COR-L47 (cell line): ENCODE results near the gene STOML2.

Source experiments
- DNase-seq: peaks from one replicate; lab custom pipeline; 2025; lab: John Stamatoyannopoulos, UW

The STOML2 gene

DNA sequence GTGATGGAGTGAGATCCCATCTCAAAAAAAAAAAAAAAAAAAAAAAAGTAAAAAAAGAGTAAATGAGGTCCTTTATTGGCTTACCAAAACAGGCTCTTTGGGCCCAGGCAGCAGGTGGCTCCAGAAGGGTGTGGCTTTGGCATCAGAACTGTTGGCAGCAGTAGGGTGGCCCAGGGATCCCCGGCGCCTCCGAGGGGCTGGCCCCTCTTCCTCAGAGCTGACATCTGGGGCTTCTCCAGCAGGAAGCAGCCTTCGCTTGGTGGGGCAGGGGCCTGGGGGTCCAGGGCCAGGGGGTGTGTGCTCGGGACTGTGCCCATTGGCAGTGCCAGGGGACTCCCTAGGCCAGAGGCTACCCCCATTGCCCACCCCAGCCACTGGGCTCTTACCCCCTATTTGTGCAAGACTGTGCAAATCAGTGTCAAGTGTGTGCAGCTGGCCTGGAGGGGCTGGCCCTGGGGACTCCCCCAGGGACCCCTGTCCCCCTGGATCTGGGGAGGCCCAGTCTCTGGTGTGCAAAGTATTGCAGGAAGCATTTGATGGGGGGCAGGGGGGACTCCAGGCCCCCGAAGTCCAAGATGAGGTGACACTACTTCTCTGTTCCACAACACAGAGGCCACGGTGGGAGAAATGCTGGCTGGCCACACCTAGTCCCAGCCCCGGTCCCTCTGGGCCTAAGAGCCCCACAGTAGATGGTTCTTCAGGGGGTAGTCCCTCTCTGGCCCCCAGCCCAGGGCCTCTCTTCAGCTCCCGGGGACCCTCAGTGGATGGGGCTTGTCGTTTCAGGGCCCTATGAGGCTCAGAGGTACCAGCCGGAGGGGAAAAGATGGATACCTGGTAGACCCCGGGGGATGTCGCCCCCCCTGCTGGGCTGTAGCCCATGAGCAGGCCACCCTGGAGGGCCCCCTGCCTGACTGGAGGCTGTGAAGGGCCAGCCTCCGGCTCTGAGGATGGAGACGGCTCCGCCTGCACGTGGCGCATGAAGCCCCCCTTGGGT, 4.7 kb upstream of the STOML2 start:
- DNase-seq, result no peak

DNA sequence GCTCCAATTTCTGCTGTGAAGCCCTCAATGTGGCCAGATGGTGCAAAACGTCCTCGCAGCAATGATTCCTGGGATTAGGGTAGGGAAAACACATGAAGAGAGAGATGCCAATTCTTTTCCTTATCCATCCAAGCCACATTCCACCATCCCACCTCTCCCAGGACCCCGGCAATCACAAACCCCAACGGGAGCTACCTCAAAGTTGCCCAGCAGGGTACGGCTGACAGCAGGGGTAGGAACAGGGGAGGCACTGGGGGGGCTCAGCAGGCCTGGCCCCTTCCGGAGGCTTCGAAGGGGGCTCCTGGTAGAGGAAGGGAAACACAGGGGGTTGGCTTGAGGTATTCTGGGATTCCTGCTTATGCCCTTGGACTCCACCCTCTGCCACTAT, 3.4 kb upstream of the STOML2 start:
- DNase-seq, result no peak

DNA sequence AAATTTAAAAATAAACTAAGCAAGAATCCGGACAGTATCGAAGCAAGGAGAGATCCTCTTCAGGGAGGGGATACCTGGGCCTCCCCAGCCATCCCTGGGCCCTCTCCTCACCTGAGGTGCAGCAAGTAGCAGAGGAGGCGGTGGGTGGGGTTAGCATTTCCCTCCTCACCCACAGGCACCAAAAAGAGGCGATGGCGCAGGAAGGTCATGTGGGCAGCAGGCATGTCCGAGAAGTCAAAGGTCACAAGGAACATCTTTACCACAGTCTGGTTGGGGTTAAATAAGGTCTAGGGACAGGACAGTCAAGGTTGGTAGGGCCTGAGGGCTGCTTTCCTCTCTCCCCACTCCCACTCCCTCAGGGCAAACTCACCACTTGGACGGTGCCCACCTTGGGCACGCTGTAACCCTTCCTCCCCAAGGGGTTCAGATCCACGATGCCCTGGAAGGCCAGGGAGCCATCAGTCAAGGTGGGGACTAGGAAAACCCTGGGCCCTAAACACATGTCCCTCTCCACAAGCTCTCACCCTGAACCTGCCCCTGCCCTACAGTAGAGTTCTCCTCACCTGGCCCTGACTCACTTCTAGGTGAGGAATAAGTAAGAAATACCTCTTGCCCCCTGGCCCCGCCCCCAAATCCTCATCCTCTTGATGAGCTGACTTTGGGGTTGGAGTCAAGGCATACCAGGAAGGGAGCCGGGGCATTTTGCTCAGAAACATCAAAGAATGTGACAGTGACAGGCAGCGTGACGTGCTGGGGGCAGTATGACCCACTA, 2.8 kb upstream of the STOML2 start:
- no peak for DNase-seq

DNA sequence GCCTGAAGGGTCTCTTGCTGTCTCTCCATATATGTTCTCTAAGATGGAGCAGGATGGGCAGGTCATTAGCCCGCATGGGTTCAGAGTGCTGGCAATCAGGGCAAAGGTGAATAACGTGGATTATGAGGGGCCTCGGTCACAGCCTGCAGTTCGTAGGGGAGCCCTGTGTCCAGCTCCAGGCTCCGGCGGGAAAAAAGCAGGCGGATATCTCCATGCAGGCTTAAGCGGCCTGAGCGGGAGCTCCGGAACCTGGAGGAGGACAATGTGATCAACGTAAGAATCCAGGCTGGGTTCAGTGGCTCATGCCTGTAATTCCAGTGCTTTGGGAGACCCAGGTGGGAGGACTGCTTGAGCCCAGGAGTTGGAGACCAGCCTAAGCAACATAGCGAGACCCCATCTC, 2.2 kb upstream of the STOML2 start:
- no peak for DNase-seq

DNA sequence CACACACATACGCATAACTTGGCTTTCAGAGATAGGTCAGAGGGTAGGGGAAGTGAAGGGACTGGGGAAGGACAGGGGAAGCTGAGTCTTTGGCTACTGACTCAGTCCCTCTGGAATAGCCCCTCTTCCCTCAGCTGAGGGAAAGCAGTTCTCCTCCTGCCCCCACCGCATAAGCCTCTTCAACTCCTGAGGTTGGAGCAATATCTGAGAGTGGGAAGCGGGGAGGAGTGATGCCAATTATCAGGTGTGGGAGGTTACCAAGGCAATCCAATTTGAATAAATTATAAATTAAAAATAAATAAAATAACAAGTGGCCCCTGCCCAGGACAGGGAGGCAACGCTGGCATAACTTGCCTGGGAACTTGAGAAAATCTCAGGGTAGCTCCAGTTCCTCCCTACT, 1.7 kb upstream of the STOML2 start:
- DNase-seq, result no peak

DNA sequence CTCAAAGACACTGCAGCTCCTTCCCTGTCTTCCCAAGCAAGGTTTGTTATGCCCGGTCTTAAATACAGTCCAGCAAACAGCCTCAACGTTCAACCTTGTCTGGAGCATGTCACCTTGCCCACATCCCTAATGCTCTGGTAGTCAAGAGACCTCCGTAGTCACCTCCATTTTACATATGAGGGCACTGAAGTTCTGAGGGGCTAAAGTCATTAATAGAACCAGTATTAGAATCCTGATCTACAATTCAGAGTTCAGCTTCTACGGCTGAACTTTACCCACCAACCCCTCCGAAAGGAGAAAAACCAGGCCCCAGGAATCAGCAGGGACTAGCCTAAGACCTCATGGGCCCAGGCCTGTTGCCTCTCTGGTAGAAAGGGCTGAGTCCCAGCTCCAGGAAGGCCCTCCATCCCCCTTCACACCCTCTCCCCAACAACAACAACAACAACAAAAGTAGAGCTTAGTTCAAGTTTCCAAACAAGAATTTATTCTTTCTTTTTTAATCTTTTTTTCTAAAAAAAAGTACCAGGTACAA, 795 bp upstream of the STOML2 start:
- no peak for DNase-seq

DNA sequence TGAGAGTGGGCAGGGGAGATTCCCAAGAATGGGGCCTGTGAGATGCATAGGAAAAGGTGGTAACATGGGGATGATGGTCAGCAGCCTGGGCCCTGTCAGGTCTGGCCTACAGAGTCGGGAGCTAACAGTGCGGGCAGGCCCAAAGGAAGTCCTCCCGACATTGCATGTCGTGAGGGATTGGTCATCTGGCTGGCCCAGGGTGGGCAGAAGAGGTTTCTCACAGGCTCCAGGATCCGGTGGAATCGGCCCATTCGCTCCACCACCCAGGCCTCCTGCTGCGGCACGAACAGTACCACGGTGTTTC, 514 bp downstream of the STOML2 start:
- no peak for DNase-seq

DNA sequence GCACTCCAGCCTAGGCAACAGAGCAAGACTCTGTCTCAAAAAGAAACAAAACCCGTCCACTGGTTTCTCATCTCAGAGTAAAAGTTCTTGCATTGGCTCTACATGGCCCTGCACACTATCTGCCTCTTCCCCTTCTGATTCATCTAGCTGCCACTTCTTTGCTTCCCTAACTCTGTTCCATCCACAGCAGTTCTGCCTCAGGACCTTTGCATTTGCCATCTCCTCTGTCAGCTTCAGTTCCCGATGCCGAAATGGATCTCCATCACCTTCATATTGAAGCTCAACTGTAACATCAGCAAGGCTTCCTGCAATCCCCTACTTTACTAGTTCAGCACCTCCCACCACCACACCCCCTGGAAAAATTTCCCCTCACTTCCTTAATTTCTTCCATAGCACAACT, 5.4 kb downstream of the STOML2 start:
- DNase-seq, result no peak

DNA sequence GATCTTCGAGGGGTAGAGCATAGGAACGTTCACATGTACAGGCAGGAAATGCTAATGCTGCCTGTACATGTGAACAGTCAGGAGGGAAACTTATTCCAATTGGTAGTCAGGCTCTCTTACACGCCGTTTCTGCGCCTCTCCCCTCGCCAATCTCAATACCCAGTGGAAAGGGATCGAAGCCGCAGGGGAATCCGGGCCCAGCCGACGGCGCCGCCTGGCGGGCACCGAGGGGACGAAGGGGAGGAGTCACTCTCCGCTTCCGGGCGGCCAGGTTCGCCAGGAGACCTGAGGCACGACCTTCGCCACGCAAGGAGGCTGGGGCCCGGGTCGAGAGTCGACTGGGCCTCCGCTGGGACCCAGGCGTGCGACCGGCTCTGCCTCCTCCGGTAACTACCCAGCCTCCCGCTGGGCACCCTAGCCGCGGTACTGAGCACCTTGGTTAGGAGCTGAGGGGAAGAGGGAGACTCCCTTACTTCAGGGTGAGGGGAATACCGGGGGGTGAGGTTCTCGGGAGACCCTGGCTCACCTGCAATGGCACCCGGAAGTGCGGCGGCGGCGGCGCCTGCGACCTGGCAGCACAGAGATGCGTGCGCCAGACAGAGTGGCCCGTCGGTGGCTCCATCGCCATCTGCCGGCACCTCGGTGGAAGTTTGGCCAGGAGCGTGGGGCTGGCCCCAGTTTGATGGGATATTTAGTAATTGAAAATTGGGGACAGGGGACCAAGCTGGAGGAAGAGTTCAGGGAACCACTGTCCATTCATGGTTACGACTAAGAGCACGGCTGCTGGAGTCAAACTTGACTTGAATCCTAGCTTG, 6.7 kb downstream of the STOML2 start, which contains the start of gene PIGO:
PIGO (minus strand) TSS at position 557 of the 815 bp plus-strand sequence. CDS start 1,026 bp downstream, outside the sequence.
- DNase-seq, result peak; percentile 83

DNA sequence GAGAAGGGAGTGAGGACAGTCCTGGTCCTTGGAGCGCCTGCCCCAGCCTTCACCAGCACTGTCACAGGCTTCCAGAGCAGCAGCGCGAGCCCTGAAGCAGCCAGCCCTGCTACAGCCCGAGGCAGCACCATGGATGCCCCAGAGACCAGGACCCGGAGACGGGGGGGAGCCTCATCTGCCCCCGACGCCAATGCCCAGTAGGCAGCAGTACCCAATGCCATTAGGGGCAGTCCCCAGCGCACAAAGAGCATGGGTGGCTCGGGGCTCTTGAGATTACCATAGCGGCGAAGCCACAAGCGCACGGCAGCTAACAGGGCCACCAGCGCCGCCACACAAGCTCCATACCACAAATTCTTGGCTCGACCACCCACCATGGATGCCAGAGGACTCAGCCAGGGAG, 11.4 kb downstream of the STOML2 start:
- no peak for DNase-seq

DNA sequence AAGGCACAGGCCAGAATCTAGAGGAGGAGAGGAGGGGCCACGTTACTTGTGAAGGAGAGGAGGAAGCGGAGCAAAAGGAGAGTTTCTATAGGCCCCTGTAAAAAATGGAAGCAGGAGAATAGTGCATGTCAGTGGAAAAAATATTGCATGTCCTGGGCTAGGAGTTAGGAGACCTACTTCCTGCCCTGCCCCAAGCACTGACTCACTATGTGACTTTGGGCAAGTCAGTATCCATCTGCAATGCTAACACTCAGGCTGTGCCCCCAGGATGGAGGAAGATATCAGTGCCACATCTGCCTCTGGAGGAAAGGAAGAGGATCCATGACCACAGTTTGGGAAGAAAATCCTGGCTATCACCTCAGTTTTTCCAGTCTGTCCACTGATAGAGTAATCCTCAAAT, 13.5 kb downstream of the STOML2 start:
- no peak for DNase-seq

DNA sequence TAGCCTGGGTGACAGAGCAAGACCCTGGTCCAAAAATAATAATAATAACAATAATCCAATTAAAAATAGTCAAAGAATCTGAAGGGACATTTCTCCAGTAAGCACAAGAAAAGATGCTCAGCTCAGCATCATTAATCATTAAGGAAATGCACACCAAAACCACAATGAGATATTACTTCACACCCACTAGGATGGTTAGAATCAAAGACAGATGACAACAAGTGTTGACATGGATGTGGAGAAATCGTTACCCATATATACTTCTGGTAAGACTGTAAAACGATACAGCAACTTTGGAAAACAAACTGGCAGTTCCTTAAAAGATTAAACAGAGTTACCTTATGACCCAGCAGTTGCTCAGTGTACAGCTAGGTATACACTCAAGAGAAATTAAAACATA, 17.9 kb downstream of the STOML2 start:
- DNase-seq, result no peak

DNA sequence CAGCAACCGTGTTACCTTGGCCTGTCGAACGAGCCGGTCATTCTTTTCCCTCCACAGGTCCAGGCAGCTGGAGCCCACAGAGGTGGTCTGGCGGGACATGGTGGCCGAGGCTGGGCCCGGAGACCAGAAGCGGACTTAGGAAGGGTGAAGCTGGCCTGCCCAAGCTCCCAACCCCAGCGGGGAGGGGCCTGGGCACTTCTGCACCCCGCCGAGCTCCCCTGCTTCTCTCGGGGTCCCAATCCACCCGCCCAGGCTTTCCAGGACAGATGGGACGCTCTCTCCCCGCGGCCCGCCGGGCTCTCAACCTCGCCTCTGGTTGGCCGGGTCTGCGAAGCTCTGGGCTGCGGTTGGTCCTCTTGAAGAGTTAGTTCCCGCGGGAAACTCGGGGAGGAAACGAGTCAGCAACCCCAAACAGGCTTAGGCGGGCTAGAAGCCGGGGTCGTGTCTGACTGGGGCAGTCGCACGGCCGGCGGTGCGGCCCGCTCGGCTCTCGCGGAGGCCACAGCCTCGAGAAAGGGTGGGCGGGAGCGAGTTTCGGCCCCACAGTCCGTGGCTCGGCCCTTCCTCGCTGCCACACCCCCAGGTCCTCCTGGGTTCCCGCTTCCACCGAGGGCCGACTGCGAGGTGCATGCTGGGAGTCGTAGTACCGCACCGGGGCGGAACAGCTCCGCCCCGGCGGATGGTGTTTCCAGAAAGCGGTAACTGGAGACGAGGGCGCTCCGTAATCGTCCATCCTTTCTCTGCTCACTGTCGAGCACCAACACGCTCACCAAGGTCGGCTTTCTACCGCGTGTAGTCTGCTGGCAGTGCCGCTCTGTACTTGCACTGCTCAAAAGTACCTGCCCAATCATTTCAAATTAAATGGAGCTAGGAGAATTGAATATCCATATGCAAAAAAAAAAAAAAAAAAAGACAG, 23.2 kb downstream of the STOML2 start, which contains the start of gene FANCG:
FANCG (minus strand) TSS at position 517 of the 916 bp plus-strand sequence; CDS start at position 99, 418 bp downstream.
- peak; percentile 90 for DNase-seq

DNA sequence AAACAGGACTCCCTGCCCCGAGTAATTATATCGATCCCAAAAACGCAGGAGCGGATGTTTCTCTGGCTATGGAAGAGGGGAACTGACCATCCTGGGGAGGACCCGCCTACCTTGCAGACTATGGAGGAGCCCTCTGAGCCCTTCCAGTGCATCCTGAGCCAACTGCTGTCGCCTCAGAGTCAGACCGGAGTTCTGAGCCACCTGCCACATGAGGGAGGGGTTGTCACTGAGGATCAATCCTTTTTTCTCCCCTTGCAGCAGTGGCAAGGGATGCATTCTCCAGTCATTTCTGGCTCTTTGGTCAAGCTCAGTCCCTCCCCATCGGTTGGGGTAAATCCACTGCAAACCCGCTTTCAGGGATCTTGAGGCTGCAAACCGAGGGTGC, 23.9 kb downstream of the STOML2 start:
- no peak for DNase-seq

DNA sequence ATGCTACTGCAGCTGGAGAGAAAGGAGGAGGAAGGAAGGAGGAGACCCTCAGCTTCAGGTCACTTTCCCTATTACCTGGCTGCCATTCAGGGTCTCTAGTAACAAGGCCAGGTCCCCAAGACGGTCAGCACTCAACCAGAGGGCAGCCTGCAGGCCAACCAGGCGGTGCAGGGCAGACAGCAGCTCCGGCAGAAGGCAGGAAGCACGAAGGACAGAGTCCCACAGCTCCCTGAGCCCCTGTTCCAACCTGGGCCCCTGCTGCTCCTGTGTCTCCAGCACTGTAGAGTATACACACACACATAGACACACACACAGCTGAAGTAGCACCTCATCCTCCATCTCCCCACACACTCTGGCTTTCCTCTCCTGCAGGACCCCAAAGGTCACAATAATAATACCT, 24.9 kb downstream of the STOML2 start:
- no peak for DNase-seq

DNA sequence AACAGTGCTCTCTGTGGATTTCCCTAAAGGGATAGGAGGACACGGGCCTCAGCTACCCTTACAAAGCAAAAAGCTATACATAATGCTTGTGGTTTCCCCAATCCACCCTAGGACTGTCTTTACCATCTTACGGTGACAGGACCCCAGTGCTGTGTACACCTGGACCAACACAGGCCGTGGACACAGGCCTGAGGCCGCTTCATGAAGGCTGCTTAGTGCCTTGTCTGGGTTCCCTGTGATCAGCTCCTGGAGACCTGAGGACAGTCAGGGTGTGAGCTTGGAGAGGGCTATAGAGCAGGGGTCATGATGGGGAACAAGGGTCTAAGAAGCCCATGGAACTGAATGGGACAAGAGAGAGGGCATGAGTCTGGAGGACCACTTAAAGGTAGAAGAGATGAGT, 26.1 kb downstream of the STOML2 start:
- no peak for DNase-seq

DNA sequence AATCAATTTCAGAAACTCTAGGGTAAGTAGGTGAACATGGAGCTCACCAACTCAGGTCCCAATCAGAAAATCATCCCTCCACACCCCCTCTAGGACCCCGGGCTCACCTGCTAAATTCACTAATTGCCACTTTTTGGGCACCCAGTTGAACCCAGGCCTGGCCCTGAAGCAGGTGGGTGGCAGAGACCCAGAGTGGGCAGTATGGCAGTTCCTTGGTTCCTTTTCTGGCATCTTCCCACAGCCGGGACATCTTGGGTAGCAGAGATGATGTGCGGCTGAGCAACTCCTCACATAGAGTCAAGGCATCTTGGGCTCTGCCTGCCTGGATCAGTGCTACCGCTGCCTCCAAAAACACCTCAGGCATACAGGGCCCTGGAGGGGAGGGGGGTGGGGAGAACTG, 27.6 kb downstream of the STOML2 start:
- DNase-seq, result no peak

DNA sequence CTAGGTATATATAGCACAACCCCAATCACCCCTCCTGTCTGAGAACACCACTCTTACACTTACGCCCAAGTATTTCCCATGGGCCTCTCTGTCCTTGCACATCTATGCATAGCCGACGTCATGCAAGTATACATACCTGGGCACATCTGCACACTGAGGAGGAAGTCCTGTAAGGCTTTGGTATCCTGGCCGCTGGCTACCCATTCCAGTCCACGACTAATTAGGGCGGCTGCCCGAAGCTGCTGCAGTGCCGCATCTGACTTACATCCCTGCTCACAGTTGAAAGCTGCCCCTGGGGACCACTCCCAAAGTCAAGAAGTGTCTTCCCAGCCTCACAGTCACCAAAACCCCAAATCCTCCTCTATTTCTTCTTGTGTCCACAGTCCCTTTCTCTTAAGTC, 28.1 kb downstream of the STOML2 start:
- no peak for DNase-seq

DNA sequence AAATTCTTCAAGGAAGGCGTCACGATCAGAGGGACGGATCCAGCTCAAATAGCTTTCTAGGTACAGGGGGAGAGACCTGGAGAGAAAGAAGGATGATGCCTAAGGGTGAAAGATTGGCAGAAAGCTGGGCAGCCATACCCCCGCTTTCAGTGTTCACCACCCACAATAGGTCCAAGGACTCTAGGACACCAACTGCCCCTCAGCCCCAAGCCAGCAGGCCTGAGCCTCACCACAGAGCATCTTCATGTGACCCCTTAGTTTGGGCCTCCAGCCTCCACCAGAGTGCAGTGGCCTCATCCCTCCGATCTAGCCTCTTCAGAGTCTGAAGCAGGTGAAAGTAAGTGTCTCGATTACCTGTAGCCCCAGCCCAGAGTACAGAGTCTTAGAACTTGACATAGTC, 28.8 kb downstream of the STOML2 start:
- no peak for DNase-seq

DNA sequence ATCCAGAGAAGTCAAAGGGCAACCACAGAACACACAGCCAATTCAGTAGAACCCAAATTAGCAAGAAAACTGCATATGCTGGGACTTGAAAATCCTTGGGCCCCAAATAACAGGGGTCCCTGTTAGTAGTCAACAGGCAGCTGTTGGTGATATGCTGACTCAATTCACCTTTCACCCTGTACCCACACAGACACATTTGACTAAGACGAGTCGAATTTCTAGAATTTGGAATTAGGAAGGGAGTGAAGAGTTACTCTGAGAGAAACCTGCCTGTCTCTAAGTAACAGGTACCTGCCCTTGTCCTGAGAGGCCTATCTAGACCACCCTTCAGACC, 29.7 kb downstream of the STOML2 start:
- DNase-seq, result no peak
